Skeletal muscle satellite cell (primary cell): Measurements from ENCODE around the gene ASCL2.

ENCODE experiments used
- H3K27me3 ChIP-seq: 2 replicates; pipeline ENCODE4 v1.7.0; 2013; ENCODE audit warnings: low read length; ENCODE audit not compliant: control insufficient read depth, insufficient read depth
- H3K36me3 ChIP-seq: 2 replicates; pipeline ENCODE4 v1.7.0; 2013; ENCODE audit warnings: mild to moderate bottlenecking, control low read depth, low read length; ENCODE audit not compliant: insufficient read depth
- H3K4me1 ChIP-seq: 2 replicates; pipeline ENCODE4 v1.7.0; 2013; ENCODE audit warnings: low read length; ENCODE audit not compliant: control insufficient read depth, insufficient read depth
- H3K4me2 ChIP-seq: 2 replicates; pipeline ENCODE4 v1.7.0; 2013; ENCODE audit warnings: mild to moderate bottlenecking, low read length
- H3K4me3 ChIP-seq: 2 replicates; pipeline ENCODE4 v1.7.0; 2013; ENCODE audit warnings: low read length
- H3K9ac ChIP-seq: 2 replicates; pipeline ENCODE4 v1.7.0; 2013; ENCODE audit warnings: mild to moderate bottlenecking, low read depth, low read length, moderate library complexity
- H3K9me3 ChIP-seq: replicated peaks from 2 replicates; pipeline ENCODE4 v1.7.0; 2013; ENCODE audit warnings: mild to moderate bottlenecking, control low read depth, low read length

ASCL2 gene

GRCh38 chr11:2300290-2300935, 30.0 kb upstream of the ASCL2 start:
- Histone ChIP-seq H3K4me2 (no peak overlapping the region), H3K4me3 (no peak overlapping the region), H3K4me1 (peaks cover 10% of the 10 kb centered on the region), H3K36me3 (no peaks in the 10 kb centered on the region), H3K9ac (no peak overlapping the region), H3K9me3 (no peaks in the 10 kb centered on the region), H3K27me3 (peaks cover 21% of the 10 kb centered on the region)

GRCh38 chr11:2299773-2300172, 29.4 kb upstream of the ASCL2 start:
- Histone ChIP-seq H3K36me3 (no peaks in the 10 kb centered on the region), H3K27me3 (peaks cover 27% of the 10 kb centered on the region), H3K9ac (no peak overlapping the region), H3K4me2 (no peak overlapping the region), H3K9me3 (no peaks in the 10 kb centered on the region), H3K4me1 (peaks cover 10% of the 10 kb centered on the region), H3K4me3 (no peak overlapping the region)

DNA sequence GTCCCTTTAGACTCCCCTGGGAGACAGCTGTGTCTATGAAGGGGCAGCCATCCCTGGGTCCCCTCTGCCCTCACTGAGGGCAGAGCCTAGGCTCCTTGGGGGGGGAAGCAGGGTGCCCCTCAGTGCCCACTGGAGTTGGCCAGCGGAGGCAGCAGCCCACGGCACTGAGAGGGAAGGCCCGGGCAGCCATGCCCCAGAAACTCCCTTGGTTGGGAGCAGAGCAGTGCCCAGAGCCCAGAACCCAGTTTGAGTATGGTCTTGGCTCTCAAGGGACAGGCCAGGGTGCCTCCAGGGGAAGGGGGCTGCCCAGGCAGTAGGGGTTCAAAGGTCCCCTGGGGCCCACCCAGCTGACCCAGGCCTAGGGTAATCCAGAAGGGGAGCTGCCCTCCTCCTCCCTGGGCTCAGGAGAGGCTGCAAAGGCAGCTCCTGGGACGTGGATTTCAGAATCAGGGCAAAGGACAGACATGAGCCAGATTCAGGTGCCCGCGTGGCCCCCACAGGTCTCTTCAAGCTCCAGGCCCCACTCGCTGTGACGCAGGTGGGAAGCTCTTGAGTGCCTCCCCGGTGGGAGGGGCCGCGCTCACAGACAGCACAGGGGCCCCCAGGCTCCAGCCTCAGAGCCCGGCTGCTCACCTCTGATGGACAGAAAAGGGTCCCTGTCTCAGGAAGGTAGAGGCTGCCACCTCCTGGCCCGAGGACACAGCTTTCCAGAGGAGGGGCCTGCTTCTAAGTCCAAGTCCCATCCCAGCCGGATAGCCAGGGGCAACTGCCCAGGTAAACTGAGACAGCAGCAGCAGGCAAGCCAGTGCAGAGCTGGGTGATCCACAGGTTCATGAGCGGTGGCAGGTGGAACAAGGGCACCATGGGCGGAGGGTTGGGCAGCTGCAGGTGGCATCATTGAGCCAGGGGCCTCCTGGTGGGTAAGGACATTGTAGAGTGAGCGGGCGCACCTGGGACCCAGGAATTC, 28.7 kb upstream of the ASCL2 start:
- no peak overlapping the region for H3K9ac ChIP-seq

GRCh38 chr11:2298131-2298794, 27.9 kb upstream of the ASCL2 start:
- peaks cover 42% of the 10 kb centered on the region for H3K27me3 ChIP-seq
- H3K9ac ChIP-seq = no peak overlapping the region
- no peak overlapping the region for H3K4me2 ChIP-seq
- peaks cover 10% of the 10 kb centered on the region for H3K4me1 ChIP-seq
- no peaks in the 10 kb centered on the region for H3K9me3 ChIP-seq
- no peaks in the 10 kb centered on the region for H3K36me3 ChIP-seq
- no peak overlapping the region for H3K4me3 ChIP-seq

More for the DNA sequence above, 28.7 kb upstream of the ASCL2 start:
- H3K4me3 ChIP-seq = no peak overlapping the region
- H3K27me3 ChIP-seq = peaks cover 34% of the 10 kb centered on the region
- H3K9me3 ChIP-seq = no peaks in the 10 kb centered on the region
- peaks cover 10% of the 10 kb centered on the region for H3K4me1 ChIP-seq
- no peaks in the 10 kb centered on the region for H3K36me3 ChIP-seq
- H3K4me2 ChIP-seq = no peak overlapping the region

- no peak overlapping the region for H3K4me3 ChIP-seq
- no peak overlapping the region for H3K4me2 ChIP-seq
- no peak overlapping the region for H3K9ac ChIP-seq
- H3K4me1 ChIP-seq = peaks cover 4% of the 10 kb centered on the region
- H3K9me3 ChIP-seq = no peaks in the 10 kb centered on the region
- H3K27me3 ChIP-seq = peaks cover 39% of the 10 kb centered on the region
- H3K36me3 ChIP-seq = no peaks in the 10 kb centered on the region
These were observed 27.2 kb upstream of the ASCL2 start for GRCh38 chr11:2297623-2298030.

GRCh38 chr11:2296913-2297622, 26.7 kb upstream of the ASCL2 start:
- H3K27me3 ChIP-seq = peaks cover 37% of the 10 kb centered on the region
- H3K4me3 ChIP-seq = no peak overlapping the region
- H3K4me2 ChIP-seq = no peak overlapping the region
- H3K4me1 ChIP-seq = no peaks in the 10 kb centered on the region
- no peaks in the 10 kb centered on the region for H3K9me3 ChIP-seq
- no peak overlapping the region for H3K9ac ChIP-seq
- no peaks in the 10 kb centered on the region for H3K36me3 ChIP-seq

DNA sequence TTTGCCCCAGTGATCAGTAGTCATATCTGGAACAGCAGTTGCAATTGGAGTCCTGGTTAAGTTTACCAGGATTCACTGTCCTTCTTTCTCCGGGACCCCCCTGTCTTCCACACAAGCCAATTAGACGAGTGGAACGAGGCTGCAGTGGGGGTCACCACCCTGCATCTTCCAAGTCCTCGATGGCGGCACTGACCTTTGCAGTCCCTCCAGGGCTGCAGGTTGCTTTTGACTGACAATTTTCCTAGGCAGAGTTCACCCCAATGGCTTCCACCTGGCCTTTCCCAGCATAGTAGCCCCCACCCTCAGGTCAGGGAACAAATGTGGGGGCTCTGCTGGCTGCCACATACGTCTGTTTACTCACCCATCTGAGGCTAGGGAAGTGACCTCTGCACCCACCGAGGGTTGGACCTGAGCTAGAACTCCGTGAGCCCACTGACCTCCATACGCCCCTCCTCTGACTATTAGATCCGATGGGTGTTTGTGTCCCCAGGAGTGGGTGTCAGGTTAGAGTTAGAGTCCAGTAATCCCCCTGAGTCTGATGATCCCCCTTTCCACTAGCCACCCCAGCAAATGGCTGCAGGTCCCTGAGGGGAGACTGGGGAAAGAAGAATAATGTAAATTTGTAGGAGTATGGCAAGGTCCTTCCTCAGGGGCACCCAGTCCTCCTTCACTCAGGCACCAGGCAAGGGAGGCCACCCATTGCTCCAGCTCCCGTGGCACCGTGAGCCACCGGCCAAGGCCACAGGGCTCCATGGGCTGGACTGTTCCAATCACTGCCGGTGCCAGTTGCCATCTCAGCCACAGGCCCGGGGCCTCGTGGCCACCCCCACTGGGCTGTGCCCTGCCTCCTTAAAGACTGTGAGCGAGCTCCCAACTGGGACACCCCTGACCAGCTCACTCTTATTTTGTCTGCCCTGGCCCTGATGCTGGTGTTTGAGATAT, 25.9 kb upstream of the ASCL2 start:
- Histone ChIP-seq H3K4me3 (no peak overlapping the region), H3K4me2 (no peak overlapping the region), H3K9ac (no peak overlapping the region), H3K9me3 (no peaks in the 10 kb centered on the region), H3K4me1 (no peaks in the 10 kb centered on the region), H3K27me3 (peaks cover 37% of the 10 kb centered on the region), H3K36me3 (no peaks in the 10 kb centered on the region)

DNA sequence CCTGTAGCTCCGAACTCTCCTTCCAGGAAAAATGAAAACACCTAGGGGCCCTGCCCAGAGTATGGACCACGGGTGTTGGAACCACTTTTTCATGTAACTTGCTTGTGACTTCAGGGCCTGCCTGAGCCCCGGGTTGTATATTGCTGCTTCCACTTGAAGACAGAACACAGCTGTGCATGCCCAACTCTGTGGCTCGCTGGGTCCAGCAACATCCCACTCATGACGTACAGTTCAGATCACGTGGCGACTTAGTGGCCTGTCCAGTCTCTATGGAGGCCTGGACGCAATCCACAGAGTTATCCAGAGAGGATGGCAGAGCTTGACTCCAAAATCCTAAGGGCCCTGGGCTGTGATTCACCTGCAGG, 24.5 kb upstream of the ASCL2 start:
- Histone ChIP-seq H3K9ac (no peak overlapping the region), H3K4me2 (no peak overlapping the region), H3K4me1 (no peaks in the 10 kb centered on the region), H3K36me3 (no peaks in the 10 kb centered on the region), H3K4me3 (no peak overlapping the region), H3K27me3 (peaks cover 44% of the 10 kb centered on the region), H3K9me3 (no peaks in the 10 kb centered on the region)

GRCh38 chr11:2293984-2294925, 23.9 kb upstream of the ASCL2 start:
- no peaks in the 10 kb centered on the region for H3K36me3 ChIP-seq
- H3K27me3 ChIP-seq = peaks cover 51% of the 10 kb centered on the region
- H3K4me2 ChIP-seq = no peak overlapping the region
- H3K9me3 ChIP-seq = no peaks in the 10 kb centered on the region
- no peaks in the 10 kb centered on the region for H3K4me1 ChIP-seq
- H3K9ac ChIP-seq = no peak overlapping the region
- H3K4me3 ChIP-seq = no peak overlapping the region

DNA sequence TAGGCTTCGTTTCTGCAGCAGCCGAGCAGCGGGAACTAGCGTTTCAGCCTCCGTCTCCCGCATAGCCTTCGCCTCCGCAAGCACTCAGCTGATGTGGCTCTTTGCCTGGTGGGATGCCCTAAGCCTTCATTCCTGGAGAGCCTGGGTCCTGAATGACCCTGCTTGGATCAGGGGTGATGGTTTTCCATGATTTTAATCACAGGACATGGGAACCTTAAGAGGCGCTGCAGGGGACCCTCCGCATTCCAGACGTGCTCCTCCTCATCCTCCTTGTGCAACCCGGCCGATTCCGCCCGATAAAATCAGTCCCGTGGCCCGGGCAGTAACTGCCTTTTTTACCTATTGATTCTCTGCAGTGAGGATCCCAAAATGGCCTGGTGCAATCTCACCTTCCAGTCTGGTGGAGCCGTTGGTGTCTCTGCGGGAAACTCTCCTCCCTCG, 23.2 kb upstream of the ASCL2 start:
- H3K9ac ChIP-seq = no peak overlapping the region
- H3K27me3 ChIP-seq = peaks cover 52% of the 10 kb centered on the region
- no peaks in the 10 kb centered on the region for H3K4me1 ChIP-seq
- no peak overlapping the region for H3K4me3 ChIP-seq
- H3K9me3 ChIP-seq = no peaks in the 10 kb centered on the region
- no peaks in the 10 kb centered on the region for H3K36me3 ChIP-seq
- no peak overlapping the region for H3K4me2 ChIP-seq
